ENCODE results near the gene KCNQ1OT1.

KCNQ1OT1 gene

DNA sequence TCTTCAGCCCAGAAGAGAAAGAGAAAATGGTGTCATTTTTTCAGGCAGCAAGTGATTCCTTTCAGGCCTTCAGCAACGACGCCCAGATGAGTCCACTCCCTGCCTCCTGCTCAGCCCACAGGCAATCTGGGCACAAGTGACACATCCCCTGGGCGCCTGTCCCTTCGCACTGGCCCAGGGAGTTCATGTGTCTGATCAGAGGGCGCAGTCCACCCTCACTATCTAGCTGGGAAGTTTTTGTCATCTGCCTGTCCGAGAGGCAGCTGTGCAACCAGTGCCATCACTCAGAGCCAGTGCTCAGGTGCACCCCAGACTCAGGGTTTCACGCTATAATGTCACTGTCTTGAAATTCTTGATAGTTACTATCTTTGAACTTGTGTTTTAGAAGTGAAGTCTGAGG, 1.4 kb upstream of the KCNQ1OT1 start:
- DNase-seq: no peak

- DNase-seq: peak; percentile 13 to 39
These were observed 819 bp upstream of the KCNQ1OT1 start for GRCh38 chr11:2700415-2701211.

DNA sequence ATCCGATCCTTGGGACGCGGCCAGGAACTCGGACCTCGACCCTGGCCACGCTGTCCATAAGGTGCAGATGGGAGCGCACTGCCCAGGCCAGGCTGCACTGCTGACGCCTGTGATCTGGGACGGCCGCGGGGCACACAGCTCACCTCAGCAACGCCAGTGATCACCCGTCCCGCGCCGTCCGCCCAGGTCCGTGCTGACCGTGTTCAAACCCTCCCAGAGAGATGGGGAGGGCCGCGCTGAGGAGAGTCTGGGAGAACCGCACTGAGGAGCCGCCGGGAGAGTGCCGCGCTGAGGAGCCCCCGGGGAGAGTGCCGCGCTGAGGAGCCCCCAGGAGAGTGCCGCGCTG, 636 bp downstream of the KCNQ1OT1 start:
- no peak for DNase-seq

- no peak for DNase-seq
These were observed 1.2 kb downstream of the KCNQ1OT1 start for GRCh38 chr11:2698386-2699184.

GRCh38 chr11:2697866-2698265, 1.9 kb downstream of the KCNQ1OT1 start:
- no peak for DNase-seq

GRCh38 chr11:2696455-2696854, 3.3 kb downstream of the KCNQ1OT1 start:
- DNase-seq: no peak

GRCh38 chr11:2694995-2695939, 4.5 kb downstream of the KCNQ1OT1 start:
- no peak for DNase-seq

- DNase-seq: no peak
These were observed 5.3 kb downstream of the KCNQ1OT1 start for GRCh38 chr11:2694495-2694894.

GRCh38 chr11:2693271-2694261, 6.2 kb downstream of the KCNQ1OT1 start:
- DNase-seq: no peak

DNA sequence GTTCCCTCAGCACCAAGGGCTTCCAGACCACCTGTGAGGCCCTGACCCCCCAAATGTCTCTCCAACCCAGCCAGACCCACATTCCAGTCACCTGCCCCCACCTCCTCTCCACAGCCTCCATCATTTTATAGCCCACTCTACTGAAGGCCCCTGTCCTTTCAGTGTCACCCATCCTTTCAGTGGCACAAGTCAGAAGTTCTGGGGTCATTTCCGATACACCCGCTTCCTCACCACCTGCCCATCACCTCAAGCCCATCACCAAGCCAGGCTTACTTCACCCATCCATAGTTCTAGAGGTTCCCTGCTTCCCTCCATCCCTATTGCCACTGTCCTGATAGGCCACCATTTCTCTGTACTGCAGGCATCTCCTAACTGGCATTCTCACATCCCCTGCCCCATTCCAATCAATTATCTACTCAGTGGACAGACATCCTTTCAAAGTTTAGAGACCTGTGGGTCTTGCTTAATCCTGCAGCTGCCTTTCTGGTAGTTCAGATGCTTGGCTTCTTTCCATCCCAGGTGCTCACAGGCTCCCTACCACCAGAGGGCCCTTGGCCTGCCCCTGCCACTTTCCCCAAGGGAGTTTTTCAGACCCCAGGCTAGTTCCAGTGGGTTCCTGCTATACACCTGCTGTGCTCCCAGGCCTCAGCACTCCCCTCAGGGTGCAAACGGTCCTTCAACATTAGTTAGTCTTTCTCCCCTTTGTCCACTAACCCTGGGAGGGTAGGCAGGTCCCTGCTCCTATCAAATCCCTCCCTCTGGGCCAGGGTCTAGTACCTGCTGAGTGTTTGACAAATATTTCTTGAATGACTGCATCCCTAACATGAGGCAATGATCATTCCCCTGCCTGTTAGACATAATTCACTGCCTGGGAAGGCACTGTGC, 7.6 kb downstream of the KCNQ1OT1 start:
- no peak for DNase-seq

DNA sequence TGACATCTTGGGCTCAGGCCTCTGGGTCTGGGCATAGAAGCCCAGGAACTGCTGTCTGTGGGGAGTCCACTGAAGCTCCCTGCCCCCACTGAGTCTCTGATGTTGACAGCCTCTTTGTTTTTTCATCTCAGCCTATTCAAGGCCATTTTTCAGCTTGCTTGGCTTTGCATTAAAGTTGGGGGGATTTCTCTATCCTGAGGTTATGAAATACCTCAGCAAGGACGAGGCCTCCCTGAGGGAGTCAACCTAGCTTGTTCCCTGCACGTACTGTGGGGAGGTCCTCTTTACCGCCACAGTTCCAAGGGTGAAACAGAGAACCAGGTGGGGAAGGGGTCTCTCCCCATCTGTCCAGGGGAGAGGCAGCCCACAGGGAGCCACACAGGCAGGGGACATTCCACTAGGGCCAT, 8.4 kb downstream of the KCNQ1OT1 start:
- no peak for DNase-seq

GRCh38 chr11:2690596-2691354, 9.0 kb downstream of the KCNQ1OT1 start:
- no peak for DNase-seq

GRCh38 chr11:2689651-2690575, 9.9 kb downstream of the KCNQ1OT1 start:
- DNase-seq: no peak

- DNase-seq: no peak
These were observed 11.2 kb downstream of the KCNQ1OT1 start for GRCh38 chr11:2688381-2689231.

- no peak for DNase-seq
These were observed 12.0 kb downstream of the KCNQ1OT1 start for GRCh38 chr11:2687782-2688191.

DNA sequence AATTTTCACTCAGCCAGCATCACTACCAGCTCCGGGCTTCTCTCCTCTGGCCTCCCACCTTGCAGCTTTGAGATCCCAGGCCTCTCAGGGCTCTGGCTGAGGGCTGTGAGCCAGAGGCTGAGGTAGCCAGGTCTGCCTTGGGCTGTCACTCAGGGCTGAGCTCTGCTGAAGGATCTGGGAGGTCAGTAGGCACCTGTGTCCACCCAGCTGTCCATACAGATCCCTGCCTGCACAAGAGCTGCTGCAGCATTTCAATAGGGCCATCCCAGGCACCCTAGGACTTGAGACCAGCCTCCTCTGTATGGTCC, 12.6 kb downstream of the KCNQ1OT1 start:
- DNase-seq: no peak

DNA sequence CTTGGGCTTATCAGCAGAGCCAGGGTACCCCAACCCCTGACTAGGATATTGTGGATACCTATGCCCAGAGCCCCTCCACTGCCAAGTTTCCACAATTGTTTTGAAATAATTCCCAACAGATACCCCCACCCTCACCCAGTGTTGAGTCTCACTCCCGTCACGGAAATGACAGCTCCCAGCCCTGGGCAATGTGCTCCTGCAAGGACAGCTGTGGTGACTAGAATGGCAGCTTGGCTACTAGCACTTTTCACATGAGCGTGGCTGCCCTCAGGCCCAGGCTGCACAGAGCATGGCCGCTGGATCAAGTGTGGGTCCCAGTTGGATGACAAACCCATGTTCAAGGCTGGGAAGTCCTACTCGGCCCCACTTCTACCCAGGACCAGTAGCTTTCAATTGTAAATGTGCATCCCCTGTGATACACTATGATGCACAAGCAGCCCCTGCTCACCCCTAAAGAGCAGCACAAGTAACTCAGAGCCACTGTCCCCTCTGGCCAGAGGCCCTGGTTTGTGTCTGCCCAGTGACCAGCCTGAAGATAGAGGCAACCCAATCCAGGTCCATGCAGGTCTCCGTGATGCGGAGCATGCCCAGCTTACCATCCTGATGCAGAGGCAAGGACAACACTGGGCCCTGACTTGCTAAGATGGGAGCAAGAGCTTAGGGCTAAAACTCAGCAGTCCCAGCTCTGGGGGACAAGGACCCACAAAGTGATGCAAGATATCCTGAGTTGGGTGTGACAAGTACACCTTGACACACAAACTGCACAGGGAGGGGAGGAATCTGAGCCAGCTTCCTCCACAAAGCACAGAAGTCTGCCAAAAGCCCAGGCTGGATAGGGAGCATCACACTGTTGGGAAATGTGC, 13.2 kb downstream of the KCNQ1OT1 start:
- no peak for DNase-seq
